Hepatocyte (in vitro differentiated cells): Measurements from ENCODE around the gene EML6.

Experiments
- CTCF ChIP-seq: fragments of 200-600 bp; sonication (generic); IDR thresholded peaks from 2 replicates; pipeline ENCODE4 v1.5.1; 2016; ENCODE audit warnings: antibody characterized with exemption, mild to moderate bottlenecking; ENCODE audit not compliant: poor library complexity
- EZH2 ChIP-seq: fragments of 200-600 bp; sonication (generic); IDR thresholded peaks from 2 replicates; pipeline ENCODE4 v1.6.1; 2016; ENCODE audit warnings: antibody characterized with exemption, mild to moderate bottlenecking, borderline replicate concordance

GRCh38 chr2:54903736-54904554 lies 180.5 kb downstream of the EML6 start:
- TF ChIP-seq CTCF (no peak), EZH2 (no peak)
